GM18868 (cell line): ENCODE data around the gene FAM120C.
A peak's percentile ranks its signal among the peaks of the same experiment; 100 is the strongest.

Experiments used
- ATAC-seq: cut with Tn5 transposase; IDR thresholded peaks from one replicate; pipeline ENCODE4 v1.9.1; 2021; ENCODE audit warnings: mild to moderate bottlenecking, moderate library complexity; ENCODE audit not compliant: unreplicated experiment

Gene FAM120C

GRCh38 chrX:54182864-54183613 is at the start of gene FAM120C:
TSS of gene FAM120C (minus strand) at chrX:54183254. CDS start at chrX:54183198, 56 bp downstream.
- peak; percentile 38 for ATAC-seq

DNA sequence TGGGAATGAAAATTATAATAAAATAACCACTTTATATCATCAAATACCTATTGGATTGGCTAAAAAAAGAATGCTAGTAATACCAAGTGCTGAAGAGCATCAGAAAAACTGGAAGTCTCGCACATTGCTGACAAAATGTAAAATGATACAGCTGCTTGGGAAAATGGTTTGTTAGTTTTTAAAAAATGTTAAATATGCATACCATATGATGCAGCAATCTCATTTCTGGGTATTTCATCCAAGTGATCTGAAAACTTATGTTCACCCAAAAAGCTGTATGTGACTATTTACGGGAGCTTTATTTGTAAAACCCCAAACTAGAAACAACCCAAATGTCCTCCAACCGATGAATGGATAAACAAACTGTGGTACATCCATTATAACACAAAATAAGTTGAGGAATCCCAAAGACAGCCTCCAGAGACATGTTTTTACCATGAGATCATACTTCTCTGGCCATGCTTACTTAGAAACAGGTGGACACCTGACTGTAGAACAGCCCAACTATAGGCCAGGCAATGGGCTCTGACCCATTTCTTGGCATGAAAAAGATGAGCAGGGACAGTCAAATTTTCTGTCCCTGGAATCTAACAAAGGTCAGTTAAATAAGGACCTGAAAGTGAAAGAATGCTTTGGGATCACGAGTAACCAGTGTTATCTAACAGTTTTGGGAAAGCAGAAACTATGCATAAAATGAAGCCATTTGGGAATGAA is 47.5 kb upstream of the FAM120C start:
- no peak for ATAC-seq

- ATAC-seq = no peak
Observed at GRCh38 chrX:54223581-54223980, 40.5 kb upstream of the FAM120C start.

GRCh38 chrX:54213603-54214002 is 30.5 kb upstream of the FAM120C start:
- ATAC-seq = no peak

- no peak for ATAC-seq
Observed at GRCh38 chrX:54208531-54208930, 25.5 kb upstream of the FAM120C start.

DNA sequence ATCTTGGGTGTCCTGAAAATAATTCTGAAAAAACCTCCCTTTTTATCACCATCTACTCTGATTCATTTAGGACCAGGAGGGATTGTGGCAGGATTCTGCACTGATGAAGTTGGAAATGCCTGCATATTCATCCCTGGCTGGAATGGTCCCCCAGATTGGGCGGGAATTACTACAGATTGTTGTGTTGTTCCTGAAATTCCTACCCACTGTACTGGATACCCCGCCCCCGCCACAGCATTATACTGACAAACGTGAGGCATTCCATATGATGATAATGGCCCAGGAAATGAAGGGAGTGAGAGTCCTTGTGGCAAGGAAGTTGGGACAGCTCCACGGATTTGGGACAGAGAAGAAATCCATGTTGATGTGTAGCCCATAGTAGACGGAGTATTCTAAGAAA is 15.2 kb upstream of the FAM120C start:
- no peak for ATAC-seq

DNA sequence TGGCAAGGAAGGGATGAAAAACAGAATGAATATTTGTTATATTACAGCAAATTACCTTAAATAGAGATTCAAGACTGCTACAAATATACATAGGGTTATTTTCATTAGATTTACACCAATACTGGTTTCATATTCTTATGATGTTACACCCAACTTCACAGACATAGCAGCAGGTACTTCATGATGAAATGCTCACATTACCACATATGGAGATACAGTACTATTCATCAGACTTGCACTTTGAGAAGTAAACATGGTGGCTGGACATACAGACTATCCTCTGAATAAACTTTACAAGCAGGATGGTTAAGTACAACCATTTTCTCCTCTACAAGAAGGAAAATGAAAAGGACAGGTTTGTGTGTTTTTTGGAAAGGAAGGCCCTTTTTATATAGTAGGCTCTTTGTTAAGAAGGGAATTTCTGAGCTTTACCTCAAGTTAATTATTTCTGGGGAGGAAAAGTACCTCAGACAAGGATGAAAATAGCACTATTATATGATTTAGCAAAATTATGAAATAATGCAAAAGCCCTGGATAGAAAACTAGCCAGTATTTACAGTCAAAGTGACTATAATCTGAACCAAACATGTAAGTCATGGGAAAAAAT is 12.0 kb upstream of the FAM120C start:
- no peak for ATAC-seq

- no peak for ATAC-seq
Observed at GRCh38 chrX:54193085-54193821, 10.2 kb upstream of the FAM120C start.

DNA sequence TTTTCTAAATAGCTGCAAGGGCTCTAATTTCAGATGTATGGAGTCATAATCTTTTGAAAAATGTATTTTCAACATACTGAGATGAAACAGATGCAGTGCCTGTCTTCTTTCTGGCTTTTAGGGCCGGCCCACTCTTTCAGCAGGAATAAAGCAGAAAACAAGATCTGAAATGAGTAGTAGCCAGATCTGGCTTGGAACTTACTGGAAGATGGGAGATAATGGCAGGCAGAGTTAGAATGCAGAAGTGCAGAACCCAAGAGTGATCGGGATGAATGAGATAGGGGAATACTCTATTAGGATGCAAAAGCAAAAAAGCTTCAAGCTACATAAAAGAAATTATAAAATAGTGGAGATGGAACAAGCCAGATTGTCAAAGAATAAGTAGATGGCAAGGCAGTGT is 1.4 kb upstream of the FAM120C start:
- no peak for ATAC-seq

DNA sequence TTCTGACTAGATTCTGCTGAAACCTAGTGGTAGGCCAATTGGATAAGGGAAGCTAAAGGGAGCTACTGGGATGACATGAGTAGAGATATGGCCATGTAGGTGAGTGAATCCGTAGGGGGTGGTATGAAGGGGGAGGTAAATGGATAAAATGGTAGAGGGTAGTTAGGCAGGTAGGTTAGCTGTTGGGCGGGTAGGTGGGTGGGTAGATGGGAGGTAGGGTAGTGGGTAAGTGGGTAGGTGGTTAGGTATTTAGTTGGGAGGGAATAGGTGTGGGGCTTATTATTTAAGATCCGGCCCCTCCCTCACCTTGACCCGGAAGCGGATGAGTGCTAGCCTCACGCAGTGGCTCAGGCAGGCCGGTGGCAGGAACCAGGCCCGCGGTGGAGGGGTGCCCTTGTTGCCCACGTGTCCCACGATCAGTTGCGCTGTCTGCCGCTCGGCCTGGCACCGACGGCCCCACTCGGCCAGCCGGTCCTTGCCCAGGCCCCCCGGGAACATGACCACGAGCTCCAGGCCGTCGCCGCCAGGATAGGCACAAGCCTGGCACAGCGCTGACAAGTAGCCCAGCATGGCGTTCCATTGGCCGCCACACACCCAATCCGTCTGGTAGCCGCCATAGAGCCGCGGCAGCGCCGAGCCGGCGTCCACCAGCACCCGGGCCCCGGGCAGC is 725 bp downstream of the FAM120C start:
- peak; percentile 65 for ATAC-seq

- ATAC-seq = no peak
Observed at GRCh38 chrX:54181202-54181953, 1.7 kb downstream of the FAM120C start.

GRCh38 chrX:54180403-54180802 is 2.7 kb downstream of the FAM120C start:
- ATAC-seq = no peak

GRCh38 chrX:54178100-54178940 is 4.7 kb downstream of the FAM120C start:
- peak; percentile 54 for ATAC-seq

GRCh38 chrX:54177306-54177705 is 5.7 kb downstream of the FAM120C start:
- no peak for ATAC-seq

DNA sequence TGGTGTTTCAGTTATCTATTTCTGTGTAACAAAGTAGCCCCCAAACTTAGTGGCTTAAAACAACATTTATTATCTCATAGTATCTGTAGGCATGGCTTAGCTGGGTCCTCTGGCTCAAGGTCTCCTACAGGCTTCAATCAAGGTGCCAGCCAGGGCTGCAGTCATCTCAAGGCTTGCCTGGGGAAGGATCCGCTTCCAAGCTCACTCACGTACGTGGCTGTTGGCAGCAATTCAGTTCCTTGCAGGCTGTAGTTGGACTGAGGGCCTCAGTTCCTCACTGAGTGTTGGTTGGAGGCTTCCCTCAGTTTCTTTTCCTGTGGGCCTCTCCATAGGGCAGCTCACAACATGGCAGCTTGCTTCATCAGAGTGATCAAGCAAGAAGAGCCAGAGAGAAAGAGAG is 9.3 kb downstream of the FAM120C start:
- no peak for ATAC-seq

DNA sequence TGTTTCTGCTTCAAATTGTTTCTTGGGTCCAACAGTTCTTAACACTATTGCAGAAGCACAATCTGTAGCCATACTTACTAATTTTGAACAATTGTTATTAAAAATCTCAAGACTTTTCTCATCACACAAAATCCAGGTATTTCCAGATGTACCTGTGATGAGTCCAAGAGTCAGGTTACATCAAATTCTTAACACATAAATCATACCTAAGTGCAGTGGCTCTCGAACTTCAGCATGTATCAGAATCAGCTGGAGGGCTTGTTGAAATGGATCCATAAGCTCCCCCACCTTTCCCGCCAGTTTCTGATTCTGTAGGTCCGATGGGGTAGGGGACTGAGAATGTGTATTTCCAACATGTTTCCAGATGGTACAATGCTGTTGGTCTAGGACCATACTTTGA is 10.6 kb downstream of the FAM120C start:
- no peak for ATAC-seq

- ATAC-seq = no peak
Observed at GRCh38 chrX:54171527-54172250, 11.4 kb downstream of the FAM120C start.

- no peak for ATAC-seq
Observed at GRCh38 chrX:54171091-54171490, 12.0 kb downstream of the FAM120C start.
